Measurements from ENCODE around the gene WDR37.

GRCh38 chr10:1127629-1128028 lies 71.4 kb downstream of the WDR37 start:
- TF ChIP-seq CTCF (IDR thresholded peaks at IDR 0.05; ENCODE audit: low read length) (no peak), EZH2 (IDR thresholded peaks at IDR 0.05; ENCODE audit: borderline replicate concordance, low read length) (no peak)

All from OCI-LY1 (cell line).